ENCODE measurements around the gene NEUROG1. TPM values are rescaled to one million over a fixed set of nuclear protein-coding genes. Genes with fewer than 3 reads are reported as not detected.

Gene NEUROG1
- total RNA-seq, 3 donors from 2014 or later (not counting 1 experiment from before 2014, with no cell fraction given): not detected

- H3K9me3 Mint-ChIP-seq: no peaks in the 10 kb centered on the region
- H3K4me3 Mint-ChIP-seq: no peak overlapping the region
- H3K36me3 Mint-ChIP-seq: no peaks in the 10 kb centered on the region
- no peak overlapping the region for H3K27ac Mint-ChIP-seq
- peaks cover 0 to 5% of the 10 kb centered on the region in 2 donors for H3K4me1 Mint-ChIP-seq
- no peak for DNase-seq
- ATAC-seq: no peak
- Histone ChIP-seq H3K27me3 (ENCODE audit: control insufficient read depth, insufficient read depth, low read length) (peaks cover 27% of the 10 kb centered on the region), H3K4me3 (ENCODE audit: low read length) (no peak overlapping the region), H3K27ac (ENCODE audit: low read length) (no peak overlapping the region), H3K36me3 (ENCODE audit: control insufficient read depth, insufficient read depth, low read length) (no peaks in the 10 kb centered on the region), H3K9me3 (ENCODE audit: control insufficient read depth, insufficient read depth, low read length) (no peaks in the 10 kb centered on the region), H3K4me1 (ENCODE audit: control insufficient read depth, insufficient read depth, low read length) (no peaks in the 10 kb centered on the region)
- peaks cover 59 to 66% of the 10 kb centered on the region in 2 donors for H3K27me3 Mint-ChIP-seq (ENCODE audit: low read depth in 2 of 2)
- TF ChIP-seq CTCF (IDR thresholded peaks at IDR 0.05): no peak
- intact Hi-C loops (cut with micrococcal nuclease): no loop called here
- 8% methylated on average over 49 of the region's 49 CpGs for WGBS (ENCODE audit: insufficient coverage)
These were observed 45.3 kb downstream of the NEUROG1 start for GRCh38 chr5:135490245-135491037.

- peaks cover 0 to 5% of the 10 kb centered on the region in 2 donors for H3K4me1 Mint-ChIP-seq
- no peak for TF ChIP-seq CTCF (IDR thresholded peaks at IDR 0.05)
- Histone ChIP-seq H3K9me3 (ENCODE audit: control insufficient read depth, insufficient read depth, low read length) (no peaks in the 10 kb centered on the region), H3K4me3 (ENCODE audit: low read length) (no peak overlapping the region), H3K4me1 (ENCODE audit: control insufficient read depth, insufficient read depth, low read length) (no peaks in the 10 kb centered on the region), H3K36me3 (ENCODE audit: control insufficient read depth, insufficient read depth, low read length) (no peaks in the 10 kb centered on the region), H3K27me3 (ENCODE audit: control insufficient read depth, insufficient read depth, low read length) (peaks cover 27% of the 10 kb centered on the region), H3K27ac (ENCODE audit: low read length) (no peak overlapping the region)
- H3K27me3 Mint-ChIP-seq (ENCODE audit: low read depth in 2 of 2): peaks cover 58 to 66% of the 10 kb centered on the region in 2 donors
- no peak overlapping the region for H3K4me3 Mint-ChIP-seq
- no peak for ATAC-seq
- WGBS (ENCODE audit: insufficient coverage): 4% methylated on average over 53 of the region's 53 CpGs
- H3K9me3 Mint-ChIP-seq: no peaks in the 10 kb centered on the region
- intact Hi-C loops (cut with micrococcal nuclease): no loop called here
- no peaks in the 10 kb centered on the region for H3K36me3 Mint-ChIP-seq
- no peak overlapping the region for H3K27ac Mint-ChIP-seq
- DNase-seq: no peak
These were observed 46.1 kb downstream of the NEUROG1 start for GRCh38 chr5:135489466-135490244.

GRCh38 chr5:135488727-135489465, 46.9 kb downstream of the NEUROG1 start:
- H3K27me3 Mint-ChIP-seq (ENCODE audit: low read depth in 2 of 2): peaks cover 52 to 59% of the 10 kb centered on the region in 2 donors
- Histone ChIP-seq H3K4me1 (ENCODE audit: control insufficient read depth, insufficient read depth, low read length) (no peaks in the 10 kb centered on the region), H3K4me3 (ENCODE audit: low read length) (no peak overlapping the region), H3K27ac (ENCODE audit: low read length) (no peak overlapping the region), H3K36me3 (ENCODE audit: control insufficient read depth, insufficient read depth, low read length) (no peaks in the 10 kb centered on the region), H3K27me3 (ENCODE audit: control insufficient read depth, insufficient read depth, low read length) (peaks cover 27% of the 10 kb centered on the region), H3K9me3 (ENCODE audit: control insufficient read depth, insufficient read depth, low read length) (no peaks in the 10 kb centered on the region)
- H3K4me1 Mint-ChIP-seq: peaks cover 0 to 5% of the 10 kb centered on the region in 2 donors
- intact Hi-C loops (cut with micrococcal nuclease): no loop called here
- no peak overlapping the region for H3K4me3 Mint-ChIP-seq
- TF ChIP-seq CTCF (IDR thresholded peaks at IDR 0.05): no peak
- H3K9me3 Mint-ChIP-seq: no peaks in the 10 kb centered on the region
- WGBS (ENCODE audit: insufficient coverage): 5% methylated on average over 44 of the region's 44 CpGs
- no peaks in the 10 kb centered on the region for H3K36me3 Mint-ChIP-seq
- ATAC-seq: no peak
- no peak for DNase-seq
- H3K27ac Mint-ChIP-seq: no peak overlapping the region

All from natural killer cell (primary cell).